DMS53 treated with DMSO at 0.1 percent for 48 hours (cell line): ENCODE data around the gene SLC16A11.
A peak's percentile ranks its signal among the peaks of the same experiment; 100 is the strongest.
"Not testable (repeated sequence)": the region's sequence is repeated elsewhere in the genome, so short reads cannot be mapped to it uniquely, and the experiment has no call there.

ENCODE experiments used
- DNase-seq: peaks from one replicate; lab custom pipeline; 2025; ENCODE audit not compliant: unreplicated experiment; lab: John Stamatoyannopoulos, UW

Gene SLC16A11

DNA sequence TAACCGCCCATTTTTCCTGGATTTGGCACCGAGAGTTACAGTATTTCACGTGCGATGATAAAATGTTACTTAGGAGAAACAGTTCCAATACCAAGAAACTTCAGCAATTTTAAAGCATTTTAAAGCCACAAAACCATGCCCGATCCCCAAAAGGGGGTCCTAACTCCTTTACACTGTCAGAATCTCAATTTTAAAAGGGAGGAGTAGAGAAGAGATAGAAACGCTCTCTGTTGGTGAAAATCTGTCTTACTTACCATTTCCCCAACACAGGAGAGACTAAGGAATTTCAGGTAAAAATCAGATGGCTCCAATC lies 32.0 kb downstream of the SLC16A11 start:
- DNase-seq = no peak

DNA sequence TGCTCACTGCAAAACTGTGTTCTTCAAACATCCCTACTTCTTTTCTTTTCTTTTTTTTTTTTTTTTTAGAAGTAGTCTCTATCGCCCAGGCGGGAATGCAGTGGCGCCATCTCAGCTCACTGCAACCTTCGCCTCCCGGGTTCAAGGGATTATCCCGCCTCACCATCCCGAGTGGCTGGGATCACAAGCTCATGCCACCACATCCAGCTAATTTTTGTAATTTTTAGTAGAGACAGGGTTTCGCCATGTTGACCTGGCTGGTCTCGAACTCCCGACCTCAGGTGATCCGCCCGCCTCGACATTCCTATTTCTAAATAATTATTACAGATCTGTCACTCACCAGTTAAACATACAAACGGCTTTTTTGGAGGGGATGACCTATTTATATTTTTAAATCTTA lies 32.5 kb downstream of the SLC16A11 start:
- DNase-seq = no peak

GRCh38 chr17:7010523-7010922 lies 33.4 kb downstream of the SLC16A11 start:
- no peak for DNase-seq

DNA sequence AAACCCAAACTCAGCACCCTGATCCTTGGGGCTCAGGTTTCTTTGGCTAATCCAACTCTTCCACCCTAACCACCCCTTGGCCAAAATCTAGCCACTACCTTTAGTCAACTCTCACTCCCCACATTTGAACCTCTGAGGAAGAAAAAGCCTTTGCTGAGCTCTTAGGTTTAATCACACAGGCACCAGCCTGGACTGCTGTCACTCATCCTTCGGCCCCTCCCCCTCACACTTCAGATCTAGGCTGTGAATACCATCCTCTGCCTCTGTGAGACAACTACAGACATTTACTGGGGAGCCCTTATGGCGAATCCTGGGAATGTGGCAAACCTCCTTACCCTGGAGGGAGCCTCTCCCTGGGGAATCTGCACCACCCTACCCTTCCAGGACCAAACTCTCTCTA lies 36.7 kb downstream of the SLC16A11 start:
- no peak for DNase-seq

DNA sequence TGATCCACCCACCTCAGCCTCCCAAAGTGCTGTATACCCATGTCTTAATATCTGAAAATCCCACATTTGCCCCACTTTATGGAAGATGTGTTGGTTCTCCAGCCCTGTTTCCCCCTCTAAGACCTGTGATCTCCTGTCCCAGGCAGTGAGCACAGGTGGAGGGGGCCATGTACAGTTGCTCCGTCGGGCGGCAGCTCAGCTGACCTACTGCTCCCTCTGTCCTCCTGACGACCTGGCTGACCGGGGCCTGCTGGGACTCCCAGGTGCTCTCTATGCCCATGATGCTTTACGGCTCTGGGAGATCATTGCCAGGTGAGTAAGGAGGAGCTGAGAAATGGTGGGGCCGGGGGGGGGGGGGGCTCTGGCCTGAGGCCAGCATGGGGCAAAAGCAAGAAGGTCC lies 38.2 kb downstream of the SLC16A11 start:
- DNase-seq = no peak

DNA sequence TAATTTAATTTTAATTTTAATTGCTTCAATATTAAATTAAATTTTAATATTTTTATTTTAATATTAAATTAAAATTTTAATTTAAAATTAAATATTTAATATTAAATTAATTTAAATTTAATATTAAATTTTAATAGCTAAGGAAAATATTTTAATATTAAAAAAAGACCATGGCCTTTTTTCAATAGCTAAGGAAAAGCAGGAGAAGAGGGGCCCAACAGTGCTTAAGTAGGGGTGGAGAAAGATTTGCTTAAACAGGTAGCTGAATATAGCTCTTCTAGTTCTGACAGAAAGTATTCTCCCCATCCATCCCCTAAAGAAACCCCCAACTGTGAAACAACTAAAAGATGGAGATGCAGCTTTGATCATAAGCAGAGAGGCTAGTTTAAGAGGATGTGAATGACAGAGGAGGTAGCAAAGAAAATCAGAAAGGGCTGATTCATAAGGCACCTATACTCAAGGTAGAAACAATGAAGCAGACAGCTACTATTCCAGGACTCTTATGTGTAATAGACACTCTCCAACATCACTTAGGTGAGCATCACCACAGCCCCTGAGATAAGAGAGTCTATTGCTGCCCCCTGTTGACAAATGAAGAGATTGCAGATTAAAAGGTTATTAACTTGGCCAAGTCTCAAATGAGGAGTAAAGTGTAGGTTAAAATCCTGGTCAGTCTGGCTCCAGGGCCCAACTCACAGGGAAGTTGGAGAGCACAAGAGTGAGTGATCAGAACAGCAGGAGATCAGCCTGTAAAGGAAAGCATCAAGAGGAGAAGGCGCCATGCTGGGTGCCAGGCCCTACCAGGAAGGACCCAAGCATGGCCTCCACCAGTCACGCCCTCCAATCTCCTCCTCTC lies 39.3 kb downstream of the SLC16A11 start:
- peak; percentile 91 for DNase-seq

DNA sequence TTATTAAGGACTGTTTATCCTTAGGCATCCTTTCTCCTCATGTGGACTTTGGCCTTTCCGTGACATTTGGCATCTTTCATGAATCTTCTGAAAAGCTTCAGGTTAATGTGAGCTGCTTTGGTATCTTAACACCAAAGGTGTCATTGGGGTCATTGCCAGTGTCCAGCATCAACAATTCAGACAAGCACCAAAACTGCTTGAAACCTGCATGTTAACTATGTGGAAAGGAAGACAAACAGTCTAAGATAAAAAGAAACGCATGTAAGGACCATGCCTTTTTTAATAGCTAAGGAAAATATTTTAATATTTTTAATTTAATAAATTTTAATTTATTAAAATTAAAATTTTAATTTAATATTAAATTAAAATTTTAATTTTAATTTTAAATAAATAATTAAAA lies 40.1 kb downstream of the SLC16A11 start:
- no peak for DNase-seq

GRCh38 chr17:7002288-7003047 lies 41.4 kb downstream of the SLC16A11 start:
- no peak for DNase-seq

DNA sequence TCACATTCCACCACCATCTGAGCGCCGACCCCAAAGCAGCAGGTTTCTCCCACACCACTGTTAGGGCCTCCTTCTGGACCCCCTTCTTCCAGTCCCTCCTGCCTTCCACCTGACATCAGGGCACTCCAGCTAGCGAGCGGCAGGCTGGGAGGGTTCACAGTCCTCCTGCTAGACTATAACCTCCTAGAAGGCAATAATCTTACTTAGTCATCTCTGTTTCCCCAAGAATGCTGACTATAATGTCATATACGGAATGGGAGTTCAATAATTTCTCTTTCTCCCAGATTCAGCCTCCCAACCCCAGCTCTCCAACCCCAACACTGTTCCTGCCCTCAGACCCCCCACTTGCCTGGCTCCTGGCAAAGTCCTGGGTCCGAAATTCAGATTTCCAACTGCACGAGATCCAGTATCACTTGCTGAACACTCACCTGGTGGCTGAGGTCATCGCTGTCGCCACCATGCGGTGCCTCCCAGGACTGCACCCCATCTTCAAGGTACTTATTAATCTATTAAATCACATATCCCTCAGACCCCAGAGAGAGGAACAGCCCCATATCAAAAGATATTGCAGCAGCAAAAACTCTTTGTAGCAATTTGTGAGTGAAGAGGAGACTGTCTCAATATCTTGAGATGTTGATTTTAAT lies 42.5 kb downstream of the SLC16A11 start:
- peak; percentile 10 for DNase-seq

DNA sequence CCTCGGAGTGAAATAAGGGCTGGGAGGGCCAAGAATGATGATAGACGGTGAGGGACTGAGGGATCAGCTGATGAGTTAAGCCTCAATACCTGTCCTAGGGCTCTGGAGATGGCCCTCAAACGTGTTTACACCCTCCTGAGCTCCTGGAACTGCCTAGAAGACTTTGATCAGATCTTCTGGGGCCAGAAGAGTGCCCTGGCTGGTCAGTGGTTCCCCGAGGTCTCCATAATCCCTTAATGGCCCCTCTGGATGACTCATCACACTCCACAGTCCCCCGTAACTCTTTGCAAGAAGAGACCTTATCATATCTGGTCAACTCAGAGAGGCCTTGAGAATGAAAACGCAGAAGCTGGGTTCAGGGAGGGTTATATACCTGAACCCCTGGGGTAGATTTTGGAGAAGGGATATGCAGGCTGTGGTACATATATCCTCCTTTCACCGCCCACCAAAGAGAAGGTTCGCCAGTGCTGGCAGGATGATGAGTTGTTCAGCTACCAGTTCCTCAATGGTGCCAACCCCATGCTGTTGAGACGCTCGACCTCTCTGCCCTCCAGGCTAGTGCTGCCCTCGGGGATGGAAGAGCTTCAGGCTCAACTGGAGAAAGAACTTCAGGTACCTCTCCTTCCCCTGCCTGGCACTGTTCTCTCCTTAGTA lies 44.9 kb downstream of the SLC16A11 start:
- no peak for DNase-seq

- DNase-seq = no peak
Measured at GRCh38 chr17:6997171-6997570, 46.7 kb downstream of the SLC16A11 start.

- no peak for DNase-seq
Measured at GRCh38 chr17:6996256-6997011, 47.5 kb downstream of the SLC16A11 start.

GRCh38 chr17:6995500-6996255 lies 48.2 kb downstream of the SLC16A11 start, which contains the start of gene ALOX12:
Gene ALOX12 (plus strand): TSS chr17:6996049. CDS start chr17:6996118, 69 bp downstream.
- DNase-seq = no peak

- DNase-seq = no peak
Measured at GRCh38 chr17:6994666-6995256, 49.1 kb downstream of the SLC16A11 start.

DNA sequence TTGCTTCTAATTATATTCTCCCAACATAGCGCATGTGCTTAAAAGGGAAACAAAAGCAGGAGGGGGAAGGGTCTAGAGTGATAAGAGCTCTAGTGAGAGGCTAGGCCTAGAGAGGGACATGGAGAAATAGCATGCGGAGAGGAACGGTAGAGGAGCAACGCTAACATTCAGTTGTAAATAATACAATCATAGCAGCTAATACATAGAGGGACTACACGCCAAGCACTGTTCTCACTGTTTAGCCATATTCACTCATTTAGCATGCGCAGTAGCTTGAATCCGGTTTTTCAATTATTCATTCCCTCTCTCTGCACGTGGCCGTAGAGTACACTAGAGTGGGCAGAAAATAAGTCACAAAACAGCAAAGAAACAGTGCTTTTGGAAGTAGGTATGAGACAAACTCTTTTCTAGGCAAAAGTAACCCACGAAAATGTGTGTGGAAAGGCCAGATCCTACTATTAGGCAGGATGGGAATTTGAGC lies 49.7 kb downstream of the SLC16A11 start:
- DNase-seq = no peak

DNA sequence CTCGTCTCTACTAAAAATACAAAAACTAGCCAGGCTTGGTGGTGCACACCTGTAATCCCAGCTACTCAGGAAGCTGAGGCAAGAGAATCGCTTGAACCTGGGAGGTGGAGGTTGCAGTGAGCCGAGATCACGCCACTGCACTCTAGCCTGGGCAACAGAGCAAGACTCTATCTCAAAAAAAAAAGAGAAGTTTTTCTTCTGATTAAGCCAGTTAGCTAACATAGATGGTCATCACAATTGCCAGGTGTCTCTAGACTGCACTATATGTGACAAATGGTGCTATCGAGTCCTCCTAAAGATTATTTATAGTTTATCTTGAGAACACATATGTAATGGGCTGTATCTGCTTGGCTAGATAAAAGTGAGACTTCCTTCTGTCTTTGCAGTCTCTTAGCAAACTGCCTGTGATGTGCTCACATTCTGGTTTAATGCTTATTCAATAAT lies 50.3 kb downstream of the SLC16A11 start:
- not testable (repeated sequence) for DNase-seq
